Progenitor cell of endocrine pancreas (in vitro differentiated cells): ENCODE data around the gene RBFOX1. TPM values are rescaled to one million over a fixed set of nuclear protein-coding genes. Genes with fewer than 3 reads are reported as not detected.

Source experiments
- DNase-seq: peaks from one replicate; pipeline ENCODE4 v3.0.0; 2021; ENCODE audit warnings: low spot score; ENCODE audit not compliant: unreplicated experiment
- H3K27ac Mint-ChIP-seq: 2 replicates; pipeline ENCODE4 v1.8.0; 2021; ENCODE audit warnings: mild to moderate bottlenecking, moderate library complexity, mixed read lengths
- H3K27me3 Mint-ChIP-seq: 2 replicates; pipeline ENCODE4 v1.8.0; 2021; ENCODE audit warnings: mixed read lengths
- H3K36me3 Mint-ChIP-seq: 2 replicates; pipeline ENCODE4 v1.8.0; 2022; ENCODE audit warnings: mixed read lengths; ENCODE audit not compliant: insufficient read depth
- H3K4me1 Mint-ChIP-seq: 2 replicates; pipeline ENCODE4 v1.8.0; 2021; ENCODE audit warnings: low read depth, mixed read lengths
- H3K4me3 Mint-ChIP-seq: 2 replicates; pipeline ENCODE4 v1.8.0; 2021; ENCODE audit warnings: low read depth, mild to moderate bottlenecking, moderate library complexity, mixed read lengths
- H3K9me3 Mint-ChIP-seq: 2 replicates; pipeline ENCODE4 v1.8.0; 2021; ENCODE audit warnings: low read depth, mixed read lengths
- CTCF ChIP-seq: fragments of 200-600 bp; sonication (generic); IDR thresholded peaks from one replicate; pipeline ENCODE4 v1.5.0; 2021; ENCODE audit warnings: antibody characterized with exemption, mild to moderate bottlenecking; ENCODE audit not compliant: unreplicated experiment
- total RNA-seq: library from RNA; stranded (reverse); gene quantifications from 2 replicates; pipeline ENCODE4 v1.2.1, GENCODE V29; 2021

The RBFOX1 gene
- total RNA-seq, 1 donor from 2014 or later: 0.29 TPM

- H3K9me3 Mint-ChIP-seq: no peaks in the 10 kb centered on the region
- H3K4me3 Mint-ChIP-seq: no peak overlapping the region
- H3K27me3 Mint-ChIP-seq: peaks cover 22% of the 10 kb centered on the region
- TF ChIP-seq CTCF: no peak
- H3K4me1 Mint-ChIP-seq: no peaks in the 10 kb centered on the region
- no peak for DNase-seq
- no peak overlapping the region for H3K27ac Mint-ChIP-seq
- no peaks in the 10 kb centered on the region for H3K36me3 Mint-ChIP-seq
These were observed 296.9 kb downstream of the RBFOX1 start for GRCh38 chr16:7629571-7629970.

GRCh38 chr16:7637446-7637845 lies 304.8 kb downstream of the RBFOX1 start:
- H3K4me1 Mint-ChIP-seq: no peaks in the 10 kb centered on the region
- no peak overlapping the region for H3K27ac Mint-ChIP-seq
- H3K36me3 Mint-ChIP-seq: no peaks in the 10 kb centered on the region
- no peak for DNase-seq
- TF ChIP-seq CTCF: no peak
- no peak overlapping the region for H3K4me3 Mint-ChIP-seq
- H3K27me3 Mint-ChIP-seq: peaks cover 4% of the 10 kb centered on the region
- no peaks in the 10 kb centered on the region for H3K9me3 Mint-ChIP-seq

- no peak for TF ChIP-seq CTCF
- no peak for DNase-seq
- Mint-ChIP-seq H3K4me3 (no peak overlapping the region), H3K36me3 (no peaks in the 10 kb centered on the region), H3K9me3 (no peaks in the 10 kb centered on the region), H3K4me1 (no peaks in the 10 kb centered on the region), H3K27me3 (peaks cover 9% of the 10 kb centered on the region), H3K27ac (no peak overlapping the region)
These were observed 305.7 kb downstream of the RBFOX1 start for GRCh38 chr16:7638306-7638705.

GRCh38 chr16:7640334-7640733 lies 307.7 kb downstream of the RBFOX1 start:
- TF ChIP-seq CTCF: no peak

GRCh38 chr16:7644176-7644575 lies 311.5 kb downstream of the RBFOX1 start:
- H3K27me3 Mint-ChIP-seq: peaks cover 31% of the 10 kb centered on the region
- no peaks in the 10 kb centered on the region for H3K36me3 Mint-ChIP-seq
- H3K4me1 Mint-ChIP-seq: peaks cover 2% of the 10 kb centered on the region

More at GRCh38 chr16:7640334-7640733, 307.7 kb downstream of the RBFOX1 start:
- peaks cover 24% of the 10 kb centered on the region for H3K27me3 Mint-ChIP-seq
- no peak for DNase-seq
- H3K9me3 Mint-ChIP-seq: no peaks in the 10 kb centered on the region
- peaks cover 1% of the 10 kb centered on the region for H3K4me1 Mint-ChIP-seq
- no peak overlapping the region for H3K4me3 Mint-ChIP-seq
- no peaks in the 10 kb centered on the region for H3K36me3 Mint-ChIP-seq
- H3K27ac Mint-ChIP-seq: no peak overlapping the region

More at GRCh38 chr16:7644176-7644575, 311.5 kb downstream of the RBFOX1 start:
- H3K9me3 Mint-ChIP-seq: no peaks in the 10 kb centered on the region
- no peak overlapping the region for H3K27ac Mint-ChIP-seq
- no peak for TF ChIP-seq CTCF
- DNase-seq: no peak
- H3K4me3 Mint-ChIP-seq: no peak overlapping the region
